Endodermal cell (in vitro differentiated cells): ENCODE measurements around the gene SLX4IP. TPM values are rescaled to one million over a fixed set of nuclear protein-coding genes. Genes with fewer than 3 reads are reported as not detected.

Experiments
- DNase-seq: peaks from one replicate; pipeline ENCODE4 v3.0.0-alpha.2; 2017
- H3K27ac ChIP-seq: 2 replicates; pipeline ENCODE4 v1.5.1; 2013; ENCODE audit warnings: mild to moderate bottlenecking, low read depth, low read length, moderate library complexity
- H3K27me3 ChIP-seq: 2 replicates; pipeline ENCODE4 v1.6.1; 2013; ENCODE audit warnings: mild to moderate bottlenecking, low read length, moderate library complexity; ENCODE audit not compliant: insufficient read depth, control insufficient read depth, poor library complexity, severe bottlenecking
- H3K36me3 ChIP-seq: 2 replicates; pipeline ENCODE4 v1.7.0; 2013; ENCODE audit warnings: mild to moderate bottlenecking, low read length, moderate library complexity; ENCODE audit not compliant: control insufficient read depth, insufficient read depth
- H3K4me1 ChIP-seq: one replicate; pipeline ENCODE4 v1.7.0; 2013; ENCODE audit warnings: low read length; ENCODE audit not compliant: control insufficient read depth, insufficient read depth
- H3K4me3 ChIP-seq: 2 replicates; pipeline ENCODE4 v1.5.1; 2013; ENCODE audit warnings: mild to moderate bottlenecking, low read length, moderate library complexity
- H3K9ac ChIP-seq: 2 replicates; pipeline ENCODE4 v1.6.1; 2013; ENCODE audit warnings: mild to moderate bottlenecking, low read length, moderate library complexity; ENCODE audit not compliant: poor library complexity, severe bottlenecking; ENCODE audit errors: extremely low read depth
- H3K9me3 ChIP-seq: 2 replicates; pipeline ENCODE4 v1.6.1; 2013; ENCODE audit warnings: mild to moderate bottlenecking, low read length, moderate library complexity; ENCODE audit not compliant: control insufficient read depth
- H3K27ac Mint-ChIP-seq: 2 replicates; pipeline ENCODE4 v1.8.0; 2020; ENCODE audit warnings: mixed read lengths
- H3K27me3 Mint-ChIP-seq: 2 replicates; pipeline ENCODE4 v1.8.0; 2021; ENCODE audit warnings: mild to moderate bottlenecking, mixed read lengths; ENCODE audit not compliant: insufficient read depth
- H3K36me3 Mint-ChIP-seq: 2 replicates; pipeline ENCODE4 v1.8.0; 2020; ENCODE audit warnings: low read depth, mixed read lengths
- H3K4me1 Mint-ChIP-seq: 2 replicates; pipeline ENCODE4 v1.8.0; 2020; ENCODE audit warnings: mixed read lengths
- H3K4me3 Mint-ChIP-seq: 2 replicates; pipeline ENCODE4 v1.8.0; 2020; ENCODE audit warnings: mild to moderate bottlenecking, moderate library complexity, mixed read lengths
- H3K9me3 Mint-ChIP-seq: 2 replicates; pipeline ENCODE4 v1.8.0; 2020; ENCODE audit warnings: mild to moderate bottlenecking, mixed read lengths
- CTCF ChIP-seq: fragments of 200-600 bp; sonication (generic); conservative IDR thresholded peaks from 2 replicates; pipeline ENCODE4 v1.5.0; 2021; ENCODE audit warnings: antibody characterized with exemption, mild to moderate bottlenecking
- WGBS, 2 experiments: methylation state at CpG; one replicate each; pipeline versions ENCODE4 v1.1.5 to v1.1.7; 2013; ENCODE audit warnings: missing lambda C conversion rate in 2 of 2, mixed read lengths in 1 of 2; ENCODE audit not compliant: insufficient coverage in 1 of 2, insufficient read length in 1 of 2; 5-methylcytosine and 5-hydroxymethylcytosine counted together
- total RNA-seq, 2 donors: library from RNA; stranded (reverse); fragmentation: NEBNext Ultra II Directional in 1 of 2; extraction: Animal tissue kit (Norgen Biotek cat#: 25700) in 1 of 2; gene quantifications; 2 replicates in 1 of 2; 3 replicates in 1 of 2; pipeline ENCODE4 v1.2.1, GENCODE V29; 2021

SLX4IP gene
- total RNA-seq, 2 donors from 2014 or later, result 9.2 to 9.5 TPM

DNA sequence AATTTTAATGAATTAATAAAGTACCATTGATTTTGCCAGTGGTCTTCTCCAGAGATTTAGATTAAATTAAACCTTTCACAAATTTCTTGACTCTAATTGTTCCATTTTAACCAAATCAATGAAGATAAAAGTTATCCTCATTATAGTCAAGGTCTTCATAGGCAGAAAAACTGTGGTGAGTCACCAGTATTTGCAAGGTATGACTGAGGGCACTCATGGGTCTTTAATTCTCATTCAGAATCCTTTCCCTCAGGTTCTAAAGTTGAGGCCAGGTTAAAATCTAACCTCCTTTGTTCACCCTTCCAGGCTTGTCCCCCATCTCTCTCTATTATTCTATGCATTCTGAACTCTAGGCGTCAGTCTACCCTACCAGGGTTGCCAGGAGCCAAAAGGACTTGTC, 144.8 kb downstream of the SLX4IP start:
- Histone ChIP-seq H3K27ac (no peak overlapping the region), H3K9ac (no peak overlapping the region), H3K4me3 (no peak overlapping the region), H3K4me1 (no peaks in the 10 kb centered on the region), H3K36me3 (no peaks in the 10 kb centered on the region), H3K9me3 (no peaks in the 10 kb centered on the region), H3K27me3 (no peaks in the 10 kb centered on the region)
- Mint-ChIP-seq H3K4me3 (no peak overlapping the region), H3K27me3 (no peaks in the 10 kb centered on the region), H3K27ac (no peak overlapping the region), H3K36me3 (no peaks in the 10 kb centered on the region), H3K9me3 (no peaks in the 10 kb centered on the region), H3K4me1 (no peaks in the 10 kb centered on the region)
- WGBS, 2 experiments, result 83 to 92% methylated on average over 1 of the region's 1 CpG
- TF ChIP-seq CTCF, result no peak
- DNase-seq, result no peak

- no peak for DNase-seq
- H3K4me1 Mint-ChIP-seq, result no peaks in the 10 kb centered on the region
- no peak overlapping the region for H3K27ac Mint-ChIP-seq
- Histone ChIP-seq H3K9ac (no peak overlapping the region), H3K4me3 (no peak overlapping the region), H3K9me3 (no peaks in the 10 kb centered on the region), H3K27me3 (no peaks in the 10 kb centered on the region), H3K36me3 (no peaks in the 10 kb centered on the region), H3K4me1 (no peaks in the 10 kb centered on the region), H3K27ac (no peak overlapping the region)
- H3K27me3 Mint-ChIP-seq, result no peaks in the 10 kb centered on the region
- H3K9me3 Mint-ChIP-seq, result no peaks in the 10 kb centered on the region
- no peak for TF ChIP-seq CTCF
- no peak overlapping the region for H3K4me3 Mint-ChIP-seq
- WGBS, 2 experiments, result 100% methylated on average over 2 of the region's 2 CpGs; no CpG with 5 or more reads in 1 of the 2 experiments
- H3K36me3 Mint-ChIP-seq, result no peaks in the 10 kb centered on the region
Observed at GRCh38 chr20:10580700-10581099, 145.6 kb downstream of the SLX4IP start.

- no peaks in the 10 kb centered on the region for H3K36me3 ChIP-seq
- WGBS, 2 experiments, result 61 to 64% methylated on average over 4 of the region's 4 CpGs
- no peak overlapping the region for H3K4me3 Mint-ChIP-seq
Observed at GRCh38 chr20:10581823-10582222, 146.7 kb downstream of the SLX4IP start.

More at GRCh38 chr20:10581823-10582222, 146.7 kb downstream of the SLX4IP start:
- no peak for TF ChIP-seq CTCF
- Mint-ChIP-seq H3K36me3 (no peaks in the 10 kb centered on the region), H3K27me3 (no peaks in the 10 kb centered on the region), H3K9me3 (no peaks in the 10 kb centered on the region), H3K4me1 (no peaks in the 10 kb centered on the region), H3K27ac (no peak overlapping the region)
- Histone ChIP-seq H3K27me3 (no peaks in the 10 kb centered on the region), H3K9me3 (no peaks in the 10 kb centered on the region), H3K4me1 (no peaks in the 10 kb centered on the region), H3K9ac (no peak overlapping the region), H3K4me3 (no peak overlapping the region), H3K27ac (no peak overlapping the region)
- no peak for DNase-seq
